OCI-LY7 (cell line): ENCODE data around the gene CBX2. TPM values are rescaled to one million over a fixed set of nuclear protein-coding genes. Genes with fewer than 3 reads are reported as not detected.

Source experiments
- BruUV-seq: library from RNA; stranded (reverse); fragments of 400-500 nt; replicated peaks from 2 replicates; lab custom pipeline; 2021; lab: Mats Ljungman, UMichigan
- CTCF ChIA-PET: fragments of 300-600 bp; sonication (Branson Sonifier 250); formaldehyde crosslinking; loops from one replicate; lab custom pipeline; 2022; ENCODE audit warnings: antibody characterized with exemption; ENCODE audit not compliant: unreplicated experiment; lab: Charles Lee
- POLR2A ChIA-PET: fragments of 300-600 bp; sonication (Branson Sonifier 250); formaldehyde crosslinking; loops from one replicate; lab custom pipeline; 2022; ENCODE audit warnings: antibody characterized with exemption; lab: Charles Lee
- DNase-seq: peaks from one replicate; pipeline ENCODE4 v3.0.0-alpha.2; 2015; ENCODE audit warnings: low spot score
- H2AFZ ChIP-seq: fragments of 200-600 bp; sonication (generic), shearing (Covaris generic); 2 replicates; pipeline ENCODE4 v1.6.1; 2014; ENCODE audit warnings: mild to moderate bottlenecking, antibody characterized with exemption, low read length, moderate library complexity
- H3K27ac ChIP-seq: fragments of 200-600 bp; sonication (generic); 2 replicates; pipeline ENCODE4 v1.5.1; 2014; ENCODE audit warnings: mixed run types, low read depth, mild to moderate bottlenecking, moderate library complexity, low read length, inconsistent platforms; ENCODE audit not compliant: poor library complexity, severe bottlenecking
- H3K36me3 ChIP-seq: fragments of 200-600 bp; sonication (generic); 2 replicates; pipeline ENCODE4 v1.6.1; 2014; ENCODE audit warnings: mild to moderate bottlenecking, antibody characterized with exemption, low read length, moderate library complexity, mixed read lengths; ENCODE audit not compliant: insufficient read depth
- H3K4me1 ChIP-seq: fragments of 200-600 bp; sonication (generic); 2 replicates; pipeline ENCODE4 v1.5.1; 2014; ENCODE audit warnings: mild to moderate bottlenecking, low read length; ENCODE audit not compliant: insufficient read depth, poor library complexity, severe bottlenecking
- H3K4me2 ChIP-seq: fragments of 200-600 bp; sonication (generic); 2 replicates; pipeline ENCODE4 v1.6.1; 2014; ENCODE audit warnings: mild to moderate bottlenecking, low read length
- H3K4me3 ChIP-seq: fragments of 200-600 bp; sonication (generic); 2 replicates; pipeline ENCODE4 v1.5.1; 2014; ENCODE audit warnings: mild to moderate bottlenecking, low read depth, low read length; ENCODE audit not compliant: poor library complexity, severe bottlenecking
- H3K79me2 ChIP-seq: fragments of 200-600 bp; sonication (generic); 2 replicates; pipeline ENCODE4 v1.6.1; 2016; ENCODE audit warnings: low read depth, mild to moderate bottlenecking, low read length, moderate library complexity, mixed read lengths; ENCODE audit not compliant: insufficient read depth
- H3K9me2 ChIP-seq: fragments of 200-600 bp; sonication (generic); 2 replicates; pipeline ENCODE4 v1.6.1; 2016; ENCODE audit warnings: mild to moderate bottlenecking, low read length, mixed read lengths; ENCODE audit not compliant: insufficient read depth
- H3K9me3 ChIP-seq: fragments of 200-600 bp; sonication (generic); 2 replicates; pipeline ENCODE4 v1.6.1; 2014; ENCODE audit warnings: mild to moderate bottlenecking, mixed run types, low read length, mixed read lengths
- H4K20me1 ChIP-seq: fragments of 200-600 bp; sonication (generic); 2 replicates; pipeline ENCODE4 v1.6.1; 2014; ENCODE audit warnings: mild to moderate bottlenecking, antibody characterized with exemption, low read length, moderate library complexity, mixed read lengths; ENCODE audit not compliant: insufficient read depth
- EZH2phosphoT487 ChIP-seq: fragments of 200-600 bp; sonication (generic); IDR thresholded peaks from 2 replicates; pipeline ENCODE4 v1.6.1; 2018; ENCODE audit warnings: low read depth, borderline replicate concordance, mild to moderate bottlenecking, mixed run types, antibody characterized with exemption, low read length, moderate library complexity, mixed read lengths
- intact Hi-C: fragments of 100-400 bp; cut with micrococcal nuclease; formaldehyde crosslinking; loops from one replicate; pipeline ENCODE4 v1.10.0; 2022; ENCODE audit not compliant: unreplicated experiment
- total RNA-seq, 2 experiments: library from RNA; depleted of rRNA in 1 of 2; stranded (reverse); fragments of >200 nt in 1 of 2; shearing (Covaris generic) in 1 of 2; gene quantifications; 2 replicates each; pipeline ENCODE4 v1.2.3, GENCODE V29; 2014 to 2022
- TF ChIP-seq, protein P1 (sequence below): fragments of 200-600 bp; sonication (generic); conservative IDR thresholded peaks from 2 replicates; pipeline ENCODE4 v1.5.1; 2014; ENCODE audit warnings: mild to moderate bottlenecking, antibody characterized with exemption, low read length, moderate library complexity, mixed read lengths

Gene CBX2
- total RNA-seq, 2 experiments from 2014 or later, result 27.9 to 29.9 TPM

- intact Hi-C loops, result no loop called here
- Histone ChIP-seq H3K4me1 (peaks cover 11% of the 10 kb centered on the region), H3K9me2 (no peaks in the 10 kb centered on the region), H3K4me3 (no peak overlapping the region), H2AFZ (no peak overlapping the region), H3K4me2 (no peak overlapping the region), H4K20me1 (no peaks in the 10 kb centered on the region), H3K27ac (no peak overlapping the region), H3K36me3 (no peaks in the 10 kb centered on the region), H3K79me2 (no peaks in the 10 kb centered on the region), H3K9me3 (no peaks in the 10 kb centered on the region)
- ChIA-PET POLR2A (interaction anchor here (0.7 kb wide), 1 partner anchor 391 kb away, joined by 3 read pairs; no protein-coding TSS in a partner anchor), CTCF (no interaction called here)
- TF ChIP-seq, protein P1, sequence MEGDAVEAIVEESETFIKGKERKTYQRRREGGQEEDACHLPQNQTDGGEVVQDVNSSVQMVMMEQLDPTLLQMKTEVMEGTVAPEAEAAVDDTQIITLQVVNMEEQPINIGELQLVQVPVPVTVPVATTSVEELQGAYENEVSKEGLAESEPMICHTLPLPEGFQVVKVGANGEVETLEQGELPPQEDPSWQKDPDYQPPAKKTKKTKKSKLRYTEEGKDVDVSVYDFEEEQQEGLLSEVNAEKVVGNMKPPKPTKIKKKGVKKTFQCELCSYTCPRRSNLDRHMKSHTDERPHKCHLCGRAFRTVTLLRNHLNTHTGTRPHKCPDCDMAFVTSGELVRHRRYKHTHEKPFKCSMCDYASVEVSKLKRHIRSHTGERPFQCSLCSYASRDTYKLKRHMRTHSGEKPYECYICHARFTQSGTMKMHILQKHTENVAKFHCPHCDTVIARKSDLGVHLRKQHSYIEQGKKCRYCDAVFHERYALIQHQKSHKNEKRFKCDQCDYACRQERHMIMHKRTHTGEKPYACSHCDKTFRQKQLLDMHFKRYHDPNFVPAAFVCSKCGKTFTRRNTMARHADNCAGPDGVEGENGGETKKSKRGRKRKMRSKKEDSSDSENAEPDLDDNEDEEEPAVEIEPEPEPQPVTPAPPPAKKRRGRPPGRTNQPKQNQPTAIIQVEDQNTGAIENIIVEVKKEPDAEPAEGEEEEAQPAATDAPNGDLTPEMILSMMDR, result no peak
- TF ChIP-seq EZH2phosphoT487, result no peak
- no TSS peak for BruUV-seq
- no peak for DNase-seq
Measured at GRCh38 chr17:79737922-79738578, 39.9 kb upstream of the CBX2 start.

DNA sequence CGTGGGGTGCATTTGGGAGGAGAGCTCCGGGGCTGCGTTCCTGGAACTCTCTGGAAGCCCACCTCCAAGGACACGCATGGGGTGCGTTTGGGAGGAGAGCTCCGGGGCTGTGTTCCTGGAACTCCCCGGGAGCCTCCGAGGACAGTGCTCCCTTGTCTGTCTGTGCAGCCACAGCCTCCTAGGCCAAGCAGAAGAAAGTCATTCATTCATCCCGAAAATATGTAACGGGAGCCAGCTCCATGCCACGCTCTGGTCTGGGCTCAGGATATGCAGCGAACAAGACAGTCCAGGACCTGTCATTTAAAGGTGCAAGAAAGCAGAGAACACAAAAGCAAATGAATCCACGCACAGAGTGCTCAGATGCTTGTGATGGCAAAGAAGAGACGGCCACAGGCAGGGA is 39.3 kb upstream of the CBX2 start:
- BruUV-seq, result no TSS peak
- H3K27ac ChIP-seq, result no peak overlapping the region
- peaks cover 5% of the 10 kb centered on the region for H3K4me1 ChIP-seq
- intact Hi-C loops, result no loop called here
- H3K9me2 ChIP-seq, result no peaks in the 10 kb centered on the region
- ChIA-PET CTCF (no interaction called here), POLR2A (interaction anchor here (0.7 kb wide), 1 partner anchor 390 kb away, joined by 3 read pairs; no protein-coding TSS in a partner anchor)
- H3K9me3 ChIP-seq, result no peaks in the 10 kb centered on the region
- H3K4me3 ChIP-seq, result no peak overlapping the region
- H3K4me2 ChIP-seq, result no peak overlapping the region
- no peaks in the 10 kb centered on the region for H3K79me2 ChIP-seq
- H4K20me1 ChIP-seq, result no peaks in the 10 kb centered on the region
- TF ChIP-seq EZH2phosphoT487, result no peak
- TF ChIP-seq, protein P1, result no peak
- no peaks in the 10 kb centered on the region for H3K36me3 ChIP-seq
- DNase-seq, result no peak
- no peak overlapping the region for H2AFZ ChIP-seq
